ENCODE data around the gene QRFP.

QRFP gene

GRCh38 chr9:130938652-130939404 is 42.2 kb upstream of the QRFP start, which contains the start of gene FIBCD1:
TSS of gene FIBCD1 (minus strand) at chr9:130939247. CDS start at chr9:130938607, 640 bp downstream.
- peak; percentile 82 for DNase-seq (ENCODE audit: low read depth)
- TF ChIP-seq MYC (IDR thresholded peaks at IDR 0.05; ENCODE audit: low read depth, low read length) (no peak; the same call in 1 of the 2 replicates), MAX (IDR thresholded peaks at IDR 0.05; ENCODE audit: low read depth, low read length) (peak; percentile 44; the same call in 1 of the 2 replicates), POLR2A (IDR thresholded peaks at IDR 0.05; ENCODE audit: extremely low read depth, insufficient read length) (no peak)
- TF ChIP-seq, protein P1, sequence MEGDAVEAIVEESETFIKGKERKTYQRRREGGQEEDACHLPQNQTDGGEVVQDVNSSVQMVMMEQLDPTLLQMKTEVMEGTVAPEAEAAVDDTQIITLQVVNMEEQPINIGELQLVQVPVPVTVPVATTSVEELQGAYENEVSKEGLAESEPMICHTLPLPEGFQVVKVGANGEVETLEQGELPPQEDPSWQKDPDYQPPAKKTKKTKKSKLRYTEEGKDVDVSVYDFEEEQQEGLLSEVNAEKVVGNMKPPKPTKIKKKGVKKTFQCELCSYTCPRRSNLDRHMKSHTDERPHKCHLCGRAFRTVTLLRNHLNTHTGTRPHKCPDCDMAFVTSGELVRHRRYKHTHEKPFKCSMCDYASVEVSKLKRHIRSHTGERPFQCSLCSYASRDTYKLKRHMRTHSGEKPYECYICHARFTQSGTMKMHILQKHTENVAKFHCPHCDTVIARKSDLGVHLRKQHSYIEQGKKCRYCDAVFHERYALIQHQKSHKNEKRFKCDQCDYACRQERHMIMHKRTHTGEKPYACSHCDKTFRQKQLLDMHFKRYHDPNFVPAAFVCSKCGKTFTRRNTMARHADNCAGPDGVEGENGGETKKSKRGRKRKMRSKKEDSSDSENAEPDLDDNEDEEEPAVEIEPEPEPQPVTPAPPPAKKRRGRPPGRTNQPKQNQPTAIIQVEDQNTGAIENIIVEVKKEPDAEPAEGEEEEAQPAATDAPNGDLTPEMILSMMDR (IDR thresholded peaks at IDR 0.05; ENCODE audit: low read depth, low read length), result peak; percentile 43
- H3K4me3 ChIP-seq (ENCODE audit: low read depth, low read length), result peak within 1 kb of the TSS; percentile 38

GRCh38 chr9:130938184-130938651 is 41.6 kb upstream of the QRFP start:
- H3K4me3 ChIP-seq (ENCODE audit: low read depth, low read length), result no peak overlapping the region

GRCh38 chr9:130937146-130938076 is 40.8 kb upstream of the QRFP start:
- TF ChIP-seq MAX (IDR thresholded peaks at IDR 0.05; ENCODE audit: low read depth, low read length) (no peak), MYC (IDR thresholded peaks at IDR 0.05; ENCODE audit: low read depth, low read length) (no peak), POLR2A (IDR thresholded peaks at IDR 0.05; ENCODE audit: extremely low read depth, insufficient read length) (no peak)
- TF ChIP-seq, protein P1 (IDR thresholded peaks at IDR 0.05; ENCODE audit: low read depth, low read length), result no peak
- H3K4me3 ChIP-seq (ENCODE audit: low read depth, low read length), result no peak overlapping the region

More at GRCh38 chr9:130938184-130938651, 41.6 kb upstream of the QRFP start:
- TF ChIP-seq, protein P1 (IDR thresholded peaks at IDR 0.05; ENCODE audit: low read depth, low read length), result no peak
- TF ChIP-seq MAX (IDR thresholded peaks at IDR 0.05; ENCODE audit: low read depth, low read length), result no peak
- no peak for DNase-seq (ENCODE audit: low read depth)

GRCh38 chr9:130936285-130937117 is 39.9 kb upstream of the QRFP start:
- TF ChIP-seq MYC (IDR thresholded peaks at IDR 0.05; ENCODE audit: low read depth, low read length) (peak; percentile 42; the same call in 1 of the 2 replicates), POLR2A (IDR thresholded peaks at IDR 0.05; ENCODE audit: extremely low read depth, insufficient read length) (no peak)
- TF ChIP-seq, protein P1 (IDR thresholded peaks at IDR 0.05; ENCODE audit: low read depth, low read length), result no peak
- DNase-seq (ENCODE audit: low read depth), result peak; percentile 97
- no peak overlapping the region for H3K4me3 ChIP-seq (ENCODE audit: low read depth, low read length)

More at GRCh38 chr9:130937146-130938076, 40.8 kb upstream of the QRFP start:
- DNase-seq (ENCODE audit: low read depth), result no peak

DNA sequence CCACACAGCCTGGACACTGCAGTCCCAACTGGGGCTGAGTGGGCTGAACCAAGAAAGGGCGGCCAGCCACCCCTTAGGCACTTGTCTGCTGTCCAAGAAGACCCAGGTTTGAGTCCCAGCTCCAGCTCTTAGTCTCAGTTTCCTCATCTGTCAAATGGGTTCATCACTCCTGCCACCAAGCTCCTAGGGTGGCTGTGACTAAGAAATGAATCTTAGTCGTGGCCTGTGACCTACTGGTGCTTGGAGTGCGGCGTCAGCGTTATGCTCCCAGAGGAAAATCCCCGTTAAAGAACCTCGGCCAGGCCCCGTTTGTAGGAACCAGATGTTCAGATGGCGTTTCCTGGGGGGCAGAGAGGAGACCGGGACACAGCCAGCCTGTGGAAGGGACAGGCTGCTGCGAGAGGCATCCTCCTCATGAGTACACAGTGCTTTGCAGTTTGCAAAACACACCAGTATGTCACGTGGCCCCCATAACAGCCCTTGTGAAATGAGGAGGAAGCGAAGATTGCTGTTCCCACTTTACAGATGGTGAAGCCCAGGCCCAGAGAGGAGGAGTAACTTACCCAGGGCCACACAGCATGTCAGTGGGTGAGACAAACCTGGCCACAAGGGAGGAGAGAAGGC is 39.1 kb upstream of the QRFP start:
- peak; percentile 77 for DNase-seq (ENCODE audit: low read depth)
- no peak overlapping the region for H3K4me3 ChIP-seq (ENCODE audit: low read depth, low read length)
- TF ChIP-seq MYC (IDR thresholded peaks at IDR 0.05; ENCODE audit: low read depth, low read length) (peak; percentile 60; the same call in 1 of the 2 replicates), MAX (IDR thresholded peaks at IDR 0.05; ENCODE audit: low read depth, low read length) (peak; percentile 94)
- TF ChIP-seq, protein P1 (IDR thresholded peaks at IDR 0.05; ENCODE audit: low read depth, low read length), result no peak

Measured in NB4 (cell line).